Measurements from ENCODE around the gene PTPRN2.

DNA sequence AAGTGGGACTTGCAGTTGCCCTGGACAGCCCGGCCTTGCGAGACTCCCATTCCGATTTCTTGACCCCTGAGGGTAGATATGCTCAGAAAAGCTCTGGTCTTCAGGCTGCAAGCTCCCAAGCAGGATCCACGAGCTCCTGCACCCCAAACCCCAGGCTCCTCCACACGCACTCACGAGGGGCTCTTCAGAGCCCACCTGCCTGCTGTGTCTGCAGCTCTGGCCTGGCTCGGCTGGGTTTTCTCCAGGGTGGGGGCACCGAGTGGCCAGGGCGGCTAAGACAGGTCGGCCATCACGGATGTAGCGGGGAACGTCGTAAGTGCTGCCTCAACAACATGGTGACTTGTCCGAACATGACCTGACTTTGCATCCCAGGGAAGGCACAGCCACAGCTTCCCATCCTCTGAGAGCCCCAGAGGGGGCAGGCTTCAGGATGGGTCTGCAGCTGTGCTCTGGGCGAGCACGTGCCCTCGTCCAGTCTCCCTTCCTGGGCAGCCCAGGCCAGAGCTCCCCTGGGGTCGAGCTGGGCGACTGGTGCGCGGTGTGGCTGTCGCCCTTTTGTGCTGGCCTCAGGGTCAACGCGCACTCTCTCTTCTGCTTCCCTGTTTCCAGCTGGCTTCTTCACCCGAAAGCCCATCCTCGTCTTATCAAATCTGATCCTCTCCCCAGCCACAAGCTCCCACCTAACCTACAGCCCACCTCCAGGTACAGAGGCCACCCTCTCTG is 835.5 kb downstream of the PTPRN2 start:
- TF ChIP-seq, protein P1, sequence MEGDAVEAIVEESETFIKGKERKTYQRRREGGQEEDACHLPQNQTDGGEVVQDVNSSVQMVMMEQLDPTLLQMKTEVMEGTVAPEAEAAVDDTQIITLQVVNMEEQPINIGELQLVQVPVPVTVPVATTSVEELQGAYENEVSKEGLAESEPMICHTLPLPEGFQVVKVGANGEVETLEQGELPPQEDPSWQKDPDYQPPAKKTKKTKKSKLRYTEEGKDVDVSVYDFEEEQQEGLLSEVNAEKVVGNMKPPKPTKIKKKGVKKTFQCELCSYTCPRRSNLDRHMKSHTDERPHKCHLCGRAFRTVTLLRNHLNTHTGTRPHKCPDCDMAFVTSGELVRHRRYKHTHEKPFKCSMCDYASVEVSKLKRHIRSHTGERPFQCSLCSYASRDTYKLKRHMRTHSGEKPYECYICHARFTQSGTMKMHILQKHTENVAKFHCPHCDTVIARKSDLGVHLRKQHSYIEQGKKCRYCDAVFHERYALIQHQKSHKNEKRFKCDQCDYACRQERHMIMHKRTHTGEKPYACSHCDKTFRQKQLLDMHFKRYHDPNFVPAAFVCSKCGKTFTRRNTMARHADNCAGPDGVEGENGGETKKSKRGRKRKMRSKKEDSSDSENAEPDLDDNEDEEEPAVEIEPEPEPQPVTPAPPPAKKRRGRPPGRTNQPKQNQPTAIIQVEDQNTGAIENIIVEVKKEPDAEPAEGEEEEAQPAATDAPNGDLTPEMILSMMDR (IDR thresholded peaks at IDR 0.05; ENCODE audit: extremely low read depth in 1 of 2, insufficient read depth in 1 of 2, low read depth in 1 of 2, low read length in 2 of 2): no peak
- TF ChIP-seq POLR2AphosphoS5 (IDR thresholded peaks at IDR 0.05; ENCODE audit: insufficient read depth, low read depth, low read length) (no peak), POLR2A (IDR thresholded peaks at IDR 0.05; ENCODE audit: low read depth, low read length) (no peak), EZH2 (IDR thresholded peaks at IDR 0.05; ENCODE audit: borderline replicate concordance, low read depth, low read length, severe bottlenecking) (no peak), MYC (IDR thresholded peaks at IDR 0.05; ENCODE audit: low read depth, low read length) (no peak), JUN (IDR thresholded peaks at IDR 0.05; ENCODE audit: borderline replicate concordance, insufficient read depth, insufficient read length, low read depth) (no peak), FOS (IDR thresholded peaks at IDR 0.05; ENCODE audit: borderline replicate concordance, insufficient read depth, low read length) (no peak)
- TF ChIP-seq, protein P2, sequence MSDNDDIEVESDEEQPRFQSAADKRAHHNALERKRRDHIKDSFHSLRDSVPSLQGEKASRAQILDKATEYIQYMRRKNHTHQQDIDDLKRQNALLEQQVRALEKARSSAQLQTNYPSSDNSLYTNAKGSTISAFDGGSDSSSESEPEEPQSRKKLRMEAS (IDR thresholded peaks at IDR 0.05; ENCODE audit: insufficient read depth, insufficient read length): no peak

Measured in endothelial cell of umbilical vein (primary cell).